Measurements from ENCODE around the gene NKPD1.

DNA sequence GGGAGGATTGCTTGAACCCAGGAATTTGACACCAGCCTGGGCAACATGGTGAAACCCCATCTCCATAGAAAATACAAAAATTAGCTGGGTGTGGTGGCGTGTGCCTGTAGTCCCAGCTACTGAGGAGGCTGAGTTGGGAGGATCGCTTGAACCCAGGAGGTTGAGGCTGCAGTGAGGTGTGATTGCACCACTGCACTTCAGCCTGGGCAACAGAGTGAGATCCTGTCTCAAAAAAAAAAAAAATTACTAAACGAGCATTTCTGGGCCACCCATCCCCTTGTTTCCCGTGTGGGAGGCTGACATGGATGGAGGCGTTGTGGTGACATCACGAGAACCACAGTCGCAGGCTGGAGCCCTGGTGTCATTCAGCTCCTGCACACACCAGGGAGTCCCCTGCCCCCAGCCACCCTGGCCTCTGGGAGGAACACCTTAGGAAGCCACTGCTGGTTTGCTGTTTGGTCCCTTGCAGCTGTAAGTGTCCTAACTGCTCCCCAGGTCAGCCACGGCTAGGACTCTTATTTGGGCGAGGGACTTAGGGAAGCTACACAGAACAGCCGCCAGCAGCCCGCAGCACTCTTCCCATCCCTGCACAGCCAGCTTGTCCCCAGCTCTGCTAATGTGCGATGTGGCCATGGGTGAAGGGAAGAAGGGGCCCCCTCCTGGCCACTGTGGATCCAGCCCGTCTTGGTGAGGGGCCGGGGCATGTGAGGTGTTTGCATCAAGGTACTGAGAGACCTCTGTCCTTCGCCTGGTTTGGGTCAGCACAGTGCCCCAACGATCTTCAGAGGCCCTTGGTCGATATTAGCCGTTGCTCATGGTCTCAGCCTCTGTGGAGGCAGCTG lies 12.7 kb downstream of the NKPD1 start:
- TF ChIP-seq POLR2A (IDR thresholded peaks at IDR 0.05; ENCODE audit: low read depth, low read length) (no peak), POLR2AphosphoS5 (IDR thresholded peaks at IDR 0.05; ENCODE audit: insufficient read depth, low read depth, low read length) (no peak), GATA2 (IDR thresholded peaks at IDR 0.05; ENCODE audit: insufficient read depth, insufficient read length, low read depth, low read length) (no peak), MYC (IDR thresholded peaks at IDR 0.05; ENCODE audit: low read depth, low read length) (no peak)
- TF ChIP-seq, protein P1, sequence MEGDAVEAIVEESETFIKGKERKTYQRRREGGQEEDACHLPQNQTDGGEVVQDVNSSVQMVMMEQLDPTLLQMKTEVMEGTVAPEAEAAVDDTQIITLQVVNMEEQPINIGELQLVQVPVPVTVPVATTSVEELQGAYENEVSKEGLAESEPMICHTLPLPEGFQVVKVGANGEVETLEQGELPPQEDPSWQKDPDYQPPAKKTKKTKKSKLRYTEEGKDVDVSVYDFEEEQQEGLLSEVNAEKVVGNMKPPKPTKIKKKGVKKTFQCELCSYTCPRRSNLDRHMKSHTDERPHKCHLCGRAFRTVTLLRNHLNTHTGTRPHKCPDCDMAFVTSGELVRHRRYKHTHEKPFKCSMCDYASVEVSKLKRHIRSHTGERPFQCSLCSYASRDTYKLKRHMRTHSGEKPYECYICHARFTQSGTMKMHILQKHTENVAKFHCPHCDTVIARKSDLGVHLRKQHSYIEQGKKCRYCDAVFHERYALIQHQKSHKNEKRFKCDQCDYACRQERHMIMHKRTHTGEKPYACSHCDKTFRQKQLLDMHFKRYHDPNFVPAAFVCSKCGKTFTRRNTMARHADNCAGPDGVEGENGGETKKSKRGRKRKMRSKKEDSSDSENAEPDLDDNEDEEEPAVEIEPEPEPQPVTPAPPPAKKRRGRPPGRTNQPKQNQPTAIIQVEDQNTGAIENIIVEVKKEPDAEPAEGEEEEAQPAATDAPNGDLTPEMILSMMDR (IDR thresholded peaks at IDR 0.05; ENCODE audit: extremely low read depth in 1 of 2, insufficient read depth in 1 of 2, low read depth in 1 of 2, low read length in 2 of 2): no peak
- TF ChIP-seq, protein P2, sequence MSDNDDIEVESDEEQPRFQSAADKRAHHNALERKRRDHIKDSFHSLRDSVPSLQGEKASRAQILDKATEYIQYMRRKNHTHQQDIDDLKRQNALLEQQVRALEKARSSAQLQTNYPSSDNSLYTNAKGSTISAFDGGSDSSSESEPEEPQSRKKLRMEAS (IDR thresholded peaks at IDR 0.05; ENCODE audit: insufficient read depth, insufficient read length): no peak

All from endothelial cell of umbilical vein (primary cell).